HFF-Myc (cell line): ENCODE results near the gene GALNT13.

Source experiments
- DNase-seq: peaks from one replicate; pipeline ENCODE4 v3.0.0-alpha.2; 2011; ENCODE audit warnings: low read depth; ENCODE audit errors: extremely low read depth
- H3K4me3 ChIP-seq: replicated peaks from 2 replicates; pipeline ENCODE4 v1.5.1; 2011; ENCODE audit warnings: low read depth, mild to moderate bottlenecking, control low read depth, low read length
- CTCF ChIP-seq: IDR thresholded peaks from 2 replicates; pipeline ENCODE4 v1.5.1; 2012; ENCODE audit warnings: mild to moderate bottlenecking, low read depth, low read length, control low read depth; ENCODE audit errors: missing control alignments

The GALNT13 gene

GRCh38 chr2:153967248-153967973, 95.7 kb downstream of the GALNT13 start:
- no peak for TF ChIP-seq CTCF
- H3K4me3 ChIP-seq, result no peak overlapping the region
- DNase-seq, result no peak

- TF ChIP-seq CTCF, result no peak
- H3K4me3 ChIP-seq, result no peak overlapping the region
- no peak for DNase-seq
Measured at GRCh38 chr2:153971250-153971649, 99.5 kb downstream of the GALNT13 start.

GRCh38 chr2:153971855-153972254, 100.1 kb downstream of the GALNT13 start:
- H3K4me3 ChIP-seq, result no peak overlapping the region
- no peak for DNase-seq
- no peak for TF ChIP-seq CTCF

GRCh38 chr2:153972412-153972811, 100.7 kb downstream of the GALNT13 start:
- DNase-seq, result no peak
- no peak overlapping the region for H3K4me3 ChIP-seq

GRCh38 chr2:153986488-153987229, 114.9 kb downstream of the GALNT13 start:
- no peak for DNase-seq
- no peak for TF ChIP-seq CTCF
- H3K4me3 ChIP-seq, result no peak overlapping the region

More at GRCh38 chr2:153972412-153972811, 100.7 kb downstream of the GALNT13 start:
- no peak for TF ChIP-seq CTCF

GRCh38 chr2:153990771-153991170, 119.0 kb downstream of the GALNT13 start:
- H3K4me3 ChIP-seq, result no peak overlapping the region
- TF ChIP-seq CTCF, result no peak
- DNase-seq, result no peak
